SK-N-SH treated with all-trans-retinoic acid at 6 μM for 48 hours (cell line): ENCODE data around the gene EID3.

Experiments
- ATAC-seq: fragments of 200-7000 bp; cut with Tn5 transposase; 3 replicates; pipeline ENCODE4 v1.9.1; 2020; ENCODE audit warnings: mild to moderate bottlenecking, moderate library complexity
- CSDC2 ChIP-seq: fragments of 250-450 bp; sonication (Bioruptor Pico); IDR thresholded peaks from 2 replicates; pipeline ENCODE4 v1.5.0; 2020; ENCODE audit warnings: mild to moderate bottlenecking, moderate library complexity
- ESRRG ChIP-seq: fragments of 250-450 bp; sonication (Bioruptor Pico); IDR thresholded peaks from 2 replicates; pipeline ENCODE4 v1.6.1; 2021; ENCODE audit warnings: mild to moderate bottlenecking
- GLIS3 ChIP-seq: fragments of 250-450 bp; sonication (Bioruptor Pico); IDR thresholded peaks from 2 replicates; pipeline ENCODE4 v1.5.0; 2020; ENCODE audit warnings: mild to moderate bottlenecking, moderate library complexity
- ISL1 ChIP-seq: fragments of 250-450 bp; sonication (Bioruptor Pico); IDR thresholded peaks from 2 replicates; pipeline ENCODE4 v2.1.2; 2022; ENCODE audit warnings: mild to moderate bottlenecking, moderate library complexity
- OSR1 ChIP-seq: fragments of 250-450 bp; sonication (Bioruptor Pico); IDR thresholded peaks from 2 replicates; pipeline ENCODE4 v1.8.0; 2022; ENCODE audit warnings: moderate library complexity, mild to moderate bottlenecking, inconsistent platforms
- POU6F1 ChIP-seq: fragments of 250-450 bp; sonication (Bioruptor Pico); IDR thresholded peaks from 2 replicates; pipeline ENCODE4 v1.8.0; 2021; ENCODE audit warnings: low read depth, mild to moderate bottlenecking, moderate library complexity, borderline replicate concordance
- PPARA ChIP-seq: fragments of 250-450 bp; sonication (Bioruptor Pico); IDR thresholded peaks from 2 replicates; pipeline ENCODE4 v1.5.0; 2020; ENCODE audit warnings: mild to moderate bottlenecking, borderline replicate concordance
- RARB ChIP-seq: fragments of 250-450 bp; sonication (Bioruptor Pico); IDR thresholded peaks from 2 replicates; pipeline ENCODE4 v1.8.0; 2021; ENCODE audit warnings: mild to moderate bottlenecking, moderate library complexity
- SNAI2 ChIP-seq: fragments of 250-450 bp; sonication (Bioruptor Pico); IDR thresholded peaks from 2 replicates; pipeline ENCODE4 v1.5.0; 2020; ENCODE audit warnings: mild to moderate bottlenecking, moderate library complexity
- TCF4 ChIP-seq: fragments of 250-450 bp; sonication (Bioruptor Pico); IDR thresholded peaks from 2 replicates; pipeline ENCODE4 v1.8.0; 2021; ENCODE audit warnings: mild to moderate bottlenecking, moderate library complexity, borderline replicate concordance
- TOX ChIP-seq: fragments of 250-450 bp; sonication (Bioruptor Pico); IDR thresholded peaks from 2 replicates; pipeline ENCODE4 v1.8.0; 2021; ENCODE audit warnings: mild to moderate bottlenecking, moderate library complexity, borderline replicate concordance
- TSHZ2 ChIP-seq: fragments of 250-450 bp; sonication (Bioruptor Pico); IDR thresholded peaks from 2 replicates; pipeline ENCODE4 v1.5.0; 2020; ENCODE audit warnings: mild to moderate bottlenecking, moderate library complexity
- ZC3H10 ChIP-seq: fragments of 250-450 bp; sonication (Bioruptor Pico); IDR thresholded peaks from 2 replicates; pipeline ENCODE4 v1.5.1; 2021; ENCODE audit warnings: mild to moderate bottlenecking, moderate library complexity
- ZFP3 ChIP-seq: fragments of 250-450 bp; sonication (Bioruptor Pico); IDR thresholded peaks from 2 replicates; pipeline ENCODE4 v1.5.0; 2020; ENCODE audit warnings: mild to moderate bottlenecking, moderate library complexity
- ZFP30 ChIP-seq: fragments of 450-650 bp; formaldehyde crosslinking; IDR thresholded peaks from 2 replicates; pipeline ENCODE4 v1.5.0; 2022; ENCODE audit warnings: mild to moderate bottlenecking, moderate library complexity
- ZNF565 ChIP-seq: fragments of 450-650 bp; formaldehyde crosslinking; conservative IDR thresholded peaks from 2 replicates; pipeline ENCODE4 v1.5.0; 2020; ENCODE audit warnings: low read depth, mild to moderate bottlenecking, moderate library complexity
- ZNF70 ChIP-seq: fragments of 450-650 bp; formaldehyde crosslinking; IDR thresholded peaks from 2 replicates; pipeline ENCODE4 v1.5.0; 2020; ENCODE audit warnings: mild to moderate bottlenecking, moderate library complexity
- TF ChIP-seq, protein P1 (sequence below): fragments of 250-450 bp; sonication (Bioruptor Pico); IDR thresholded peaks from 2 replicates; pipeline ENCODE4 v1.8.0; 2020; ENCODE audit warnings: mild to moderate bottlenecking, moderate library complexity, borderline replicate concordance
- TF ChIP-seq, protein P2 (sequence below): fragments of 250-450 bp; sonication (Bioruptor Pico); IDR thresholded peaks from 2 replicates; pipeline ENCODE4 v1.5.1; 2020; ENCODE audit warnings: low read depth, mild to moderate bottlenecking, moderate library complexity

Gene EID3

GRCh38 chr12:104317538-104318210, 14.1 kb downstream of the EID3 start:
- TF ChIP-seq ZC3H10 (CRISPR knock-in tag) (no peak), ESRRG (CRISPR knock-in tag) (no peak), PPARA (CRISPR knock-in tag) (no peak), TCF4 (CRISPR knock-in tag) (no peak), ZNF565 (CRISPR knock-in tag) (no peak), OSR1 (no peak)
- ATAC-seq, result no peak

DNA sequence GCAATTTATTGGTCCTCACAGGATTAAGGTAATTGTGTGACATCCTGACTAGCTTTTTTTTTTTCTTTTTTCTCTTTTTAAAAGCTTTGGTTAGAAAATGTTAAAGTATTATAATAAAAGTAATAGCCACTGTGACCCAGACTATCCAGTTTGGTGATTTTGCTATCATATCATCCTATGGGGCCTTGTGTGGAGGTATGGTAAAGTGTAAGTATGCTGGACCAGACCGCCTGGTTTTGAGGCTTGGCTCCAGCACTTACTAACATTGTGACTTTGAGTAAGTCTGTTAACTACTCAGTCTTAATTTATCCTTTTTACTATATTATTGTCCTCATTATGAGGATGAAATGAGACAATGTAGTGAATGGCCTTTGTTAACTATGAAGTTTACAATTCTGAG, 15.5 kb downstream of the EID3 start:
- TF ChIP-seq, protein P1, sequence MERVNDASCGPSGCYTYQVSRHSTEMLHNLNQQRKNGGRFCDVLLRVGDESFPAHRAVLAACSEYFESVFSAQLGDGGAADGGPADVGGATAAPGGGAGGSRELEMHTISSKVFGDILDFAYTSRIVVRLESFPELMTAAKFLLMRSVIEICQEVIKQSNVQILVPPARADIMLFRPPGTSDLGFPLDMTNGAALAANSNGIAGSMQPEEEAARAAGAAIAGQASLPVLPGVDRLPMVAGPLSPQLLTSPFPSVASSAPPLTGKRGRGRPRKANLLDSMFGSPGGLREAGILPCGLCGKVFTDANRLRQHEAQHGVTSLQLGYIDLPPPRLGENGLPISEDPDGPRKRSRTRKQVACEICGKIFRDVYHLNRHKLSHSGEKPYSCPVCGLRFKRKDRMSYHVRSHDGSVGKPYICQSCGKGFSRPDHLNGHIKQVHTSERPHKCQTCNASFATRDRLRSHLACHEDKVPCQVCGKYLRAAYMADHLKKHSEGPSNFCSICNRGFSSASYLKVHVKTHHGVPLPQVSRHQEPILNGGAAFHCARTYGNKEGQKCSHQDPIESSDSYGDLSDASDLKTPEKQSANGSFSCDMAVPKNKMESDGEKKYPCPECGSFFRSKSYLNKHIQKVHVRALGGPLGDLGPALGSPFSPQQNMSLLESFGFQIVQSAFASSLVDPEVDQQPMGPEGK (CRISPR knock-in tag), result no peak
- TF ChIP-seq TSHZ2 (CRISPR knock-in tag) (no peak), PPARA (CRISPR knock-in tag) (no peak)
- no peak for ATAC-seq

- ATAC-seq, result no peak
- TF ChIP-seq CSDC2 (CRISPR knock-in tag), result no peak
- TF ChIP-seq TSHZ2 (CRISPR knock-in tag), result no peak
These were observed 16.5 kb downstream of the EID3 start for GRCh38 chr12:104319918-104320626.

DNA sequence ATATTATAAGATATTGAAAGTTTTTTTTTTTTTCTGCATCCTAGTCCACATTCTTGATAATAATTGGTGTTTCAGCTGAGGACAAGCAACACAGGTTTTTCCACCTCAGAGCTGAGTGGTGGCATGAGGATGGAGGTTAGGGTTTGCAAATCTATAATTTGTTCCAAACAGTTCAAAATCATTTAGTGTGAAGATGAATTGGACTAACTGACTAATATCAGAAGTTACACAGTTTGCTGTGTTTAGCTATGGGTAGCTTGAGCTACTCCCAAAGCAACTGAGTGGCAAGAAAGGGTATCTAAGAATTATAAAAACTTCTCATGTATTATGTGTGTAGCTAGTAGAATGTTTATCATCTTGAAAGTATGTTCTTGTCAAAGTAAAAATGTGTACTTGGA, 17.1 kb downstream of the EID3 start:
- no peak for ATAC-seq
- TF ChIP-seq ESRRG (CRISPR knock-in tag), result no peak
- TF ChIP-seq ZNF565 (CRISPR knock-in tag), result no peak

DNA sequence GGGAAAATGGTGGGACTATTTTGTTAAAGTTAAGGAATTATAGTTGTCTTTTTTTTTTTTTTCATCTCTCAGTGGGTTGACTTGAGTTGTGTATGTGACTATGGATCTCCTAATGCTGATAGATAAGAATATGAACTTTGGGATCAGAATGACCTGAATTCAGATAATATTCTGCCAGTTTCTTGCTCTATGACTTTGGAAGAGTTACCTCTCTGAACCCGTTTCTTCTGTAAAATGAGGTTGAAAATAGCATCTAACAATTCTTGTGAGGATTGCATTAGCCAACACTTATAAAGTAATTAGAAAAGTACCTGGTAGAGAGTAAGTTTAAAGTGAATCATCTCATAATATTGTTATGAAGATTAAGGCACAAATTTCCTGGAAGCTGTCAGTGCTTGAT, 18.4 kb downstream of the EID3 start:
- ATAC-seq, result no peak
- TF ChIP-seq PPARA (CRISPR knock-in tag) (no peak), ISL1 (no peak), GLIS3 (CRISPR knock-in tag) (no peak), TCF4 (CRISPR knock-in tag) (no peak), ZFP30 (CRISPR knock-in tag) (no peak), ESRRG (CRISPR knock-in tag) (no peak), CSDC2 (CRISPR knock-in tag) (no peak), POU6F1 (CRISPR knock-in tag) (no peak), ZNF565 (CRISPR knock-in tag) (no peak), SNAI2 (CRISPR knock-in tag) (no peak), RARB (CRISPR knock-in tag) (no peak), OSR1 (no peak), TOX (CRISPR knock-in tag) (no peak), ZNF70 (CRISPR knock-in tag) (no peak), ZFP3 (CRISPR knock-in tag) (no peak)
- TF ChIP-seq, protein P1 (CRISPR knock-in tag), result no peak
- TF ChIP-seq, protein P2, sequence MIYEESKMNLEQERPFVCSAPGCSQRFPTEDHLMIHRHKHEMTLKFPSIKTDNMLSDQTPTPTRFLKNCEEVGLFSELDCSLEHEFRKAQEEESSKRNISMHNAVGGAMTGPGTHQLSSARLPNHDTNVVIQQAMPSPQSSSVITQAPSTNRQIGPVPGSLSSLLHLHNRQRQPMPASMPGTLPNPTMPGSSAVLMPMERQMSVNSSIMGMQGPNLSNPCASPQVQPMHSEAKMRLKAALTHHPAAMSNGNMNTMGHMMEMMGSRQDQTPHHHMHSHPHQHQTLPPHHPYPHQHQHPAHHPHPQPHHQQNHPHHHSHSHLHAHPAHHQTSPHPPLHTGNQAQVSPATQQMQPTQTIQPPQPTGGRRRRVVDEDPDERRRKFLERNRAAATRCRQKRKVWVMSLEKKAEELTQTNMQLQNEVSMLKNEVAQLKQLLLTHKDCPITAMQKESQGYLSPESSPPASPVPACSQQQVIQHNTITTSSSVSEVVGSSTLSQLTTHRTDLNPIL, result no peak
